Right lobe of liver (tissue), 6 donors: Measurements from ENCODE around the gene OR52N4. TPM values are rescaled to one million over a fixed set of nuclear protein-coding genes. Genes with fewer than 3 reads are reported as not detected.

Experiments
- ATAC-seq, 4 donors: fragments of 200-7000 bp; cut with Tn5 transposase; one replicate each; pipeline ENCODE4 v1.9.1; 2020; ENCODE audit warnings: mild to moderate bottlenecking in 4 of 4, moderate library complexity in 4 of 4
- DNase-seq, 3 donors: peaks; one replicate each; pipeline ENCODE4 v3.0.0-alpha.2; 2020
- H3K27ac ChIP-seq, 3 donors: fragments of 200-600 bp; one replicate each; pipeline ENCODE4 v1.8.0; 2022
- H3K27me3 ChIP-seq, 2 donors: fragments of 200-600 bp; one replicate each; pipeline ENCODE4 v1.8.0; 2022
- H3K36me3 ChIP-seq, 4 donors: fragments of 200-600 bp; sonication (generic) in 1 of 4; one replicate each; pipeline versions ENCODE4 v1.5.1 to v1.8.0; 2017 to 2022; ENCODE audit warnings: control low read depth in 1 of 4
- H3K4me1 ChIP-seq, 4 donors: fragments of 200-600 bp; sonication (generic) in 1 of 4; one replicate each; pipeline versions ENCODE4 v1.5.1 to v1.8.0; 2017 to 2022; ENCODE audit warnings: control low read depth in 1 of 4
- H3K4me3 ChIP-seq, 3 donors: fragments of 200-600 bp; one replicate each; pipeline ENCODE4 v1.8.0; 2022
- H3K9me3 ChIP-seq, 4 donors: fragments of 200-600 bp; sonication (generic) in 1 of 4; one replicate each; pipeline versions ENCODE4 v1.5.1 to v1.8.0; 2017 to 2022; ENCODE audit warnings: control low read depth in 1 of 4
- POLR2A ChIP-seq: fragments of 450-650 bp; IDR thresholded peaks from one replicate; pipeline ENCODE4 v1.6.1; 2017; ENCODE audit warnings: antibody characterized with exemption, mild to moderate bottlenecking
- WGBS: methylation state at CpG from one replicate; pipeline ENCODE4 v1.1.6; 2018; ENCODE audit warnings: low coverage, low lambda C conversion rate; ENCODE audit not compliant: insufficient coverage; ENCODE audit errors: missing lambda C conversion rate; 5-methylcytosine and 5-hydroxymethylcytosine counted together
- intact Hi-C, 2 donors: fragments of 100-400 bp; cut with DNase I; formaldehyde crosslinking; loops; one replicate each; pipeline versions ENCODE4 v1.11.2 to v1.14.1; 2022
- total RNA-seq, 6 experiments: library from RNA; depleted of rRNA in 2 of 6; stranded (reverse); fragments of >200 nt in 2 of 6; fragmentation: NEBNext Ultra II Directional in 3 of 6; extraction: Animal tissue kit (Norgen Biotek cat#: 25700) in 3 of 6; gene quantifications; one replicate each; pipeline versions ENCODE4 v1.1.0 to v1.2.4, GENCODE V29; 2016 to 2023
- TF ChIP-seq, protein P1 (sequence below), 4 donors: fragments of 200-600 bp in 3 of 4; fragments of 450-650 bp in 1 of 4; IDR thresholded peaks; one replicate each; pipeline versions ENCODE4 v1.5.1 to v1.8.0; 2016 to 2022; ENCODE audit warnings: antibody characterized with exemption in 4 of 4, mild to moderate bottlenecking in 2 of 4
- donor health status: DM: no; HTN: yes; CAD: no.
- donor health status: DM: no; HTN: no; CAD: no.
- donor health status: DM: no; HTN: no; CAD: no.
- donor health status: DM: no; HTN: yes; CAD: no.
- donor health status: DM: no; HTN: yes; CAD: no.

OR52N4 gene
- total RNA-seq, 6 experiments from 2014 or later: not detected

GRCh38 chr11:5796541-5796940 is 42.5 kb downstream of the OR52N4 start:
- intact Hi-C loops: no loop called here
- 74% methylated on average over 6 of the region's 6 CpGs for WGBS
- ATAC-seq: no peak

GRCh38 chr11:5803982-5804381 is 49.9 kb downstream of the OR52N4 start:
- DNase-seq (no peak), ATAC-seq (no peak)
- no peaks in the 10 kb centered on the region for H3K9me3 ChIP-seq
- H3K36me3 ChIP-seq: no peaks in the 10 kb centered on the region
- intact Hi-C loops: no loop called here
- peaks cover 0 to 4% (median 0%) of the 10 kb centered on the region in 4 donors for H3K4me1 ChIP-seq
- WGBS: 73% methylated on average over 5 of the region's 5 CpGs
- H3K27ac ChIP-seq: no peak overlapping the region
- H3K4me3 ChIP-seq: no peak overlapping the region
- no peaks in the 10 kb centered on the region for H3K27me3 ChIP-seq
- TF ChIP-seq POLR2A: no peak
- TF ChIP-seq, protein P1, sequence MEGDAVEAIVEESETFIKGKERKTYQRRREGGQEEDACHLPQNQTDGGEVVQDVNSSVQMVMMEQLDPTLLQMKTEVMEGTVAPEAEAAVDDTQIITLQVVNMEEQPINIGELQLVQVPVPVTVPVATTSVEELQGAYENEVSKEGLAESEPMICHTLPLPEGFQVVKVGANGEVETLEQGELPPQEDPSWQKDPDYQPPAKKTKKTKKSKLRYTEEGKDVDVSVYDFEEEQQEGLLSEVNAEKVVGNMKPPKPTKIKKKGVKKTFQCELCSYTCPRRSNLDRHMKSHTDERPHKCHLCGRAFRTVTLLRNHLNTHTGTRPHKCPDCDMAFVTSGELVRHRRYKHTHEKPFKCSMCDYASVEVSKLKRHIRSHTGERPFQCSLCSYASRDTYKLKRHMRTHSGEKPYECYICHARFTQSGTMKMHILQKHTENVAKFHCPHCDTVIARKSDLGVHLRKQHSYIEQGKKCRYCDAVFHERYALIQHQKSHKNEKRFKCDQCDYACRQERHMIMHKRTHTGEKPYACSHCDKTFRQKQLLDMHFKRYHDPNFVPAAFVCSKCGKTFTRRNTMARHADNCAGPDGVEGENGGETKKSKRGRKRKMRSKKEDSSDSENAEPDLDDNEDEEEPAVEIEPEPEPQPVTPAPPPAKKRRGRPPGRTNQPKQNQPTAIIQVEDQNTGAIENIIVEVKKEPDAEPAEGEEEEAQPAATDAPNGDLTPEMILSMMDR (IDR thresholded peaks at IDR 0.05): no peak

More at GRCh38 chr11:5796541-5796940, 42.5 kb downstream of the OR52N4 start:
- H3K27me3 ChIP-seq: no peaks in the 10 kb centered on the region
- TF ChIP-seq, protein P1 (IDR thresholded peaks at IDR 0.05): no peak
- no peak for TF ChIP-seq POLR2A
- H3K4me3 ChIP-seq: no peak overlapping the region
- no peaks in the 10 kb centered on the region for H3K36me3 ChIP-seq
- no peak overlapping the region for H3K27ac ChIP-seq
- no peaks in the 10 kb centered on the region for H3K4me1 ChIP-seq
- H3K9me3 ChIP-seq: no peaks in the 10 kb centered on the region
- no peak for DNase-seq

Other genes starting within 250 kb of the OR52N4 start
- under 1 TPM in 1 of 6 experiments, not detected in 5; 0.12 TPM for gene UBQLN3, start 244.3 kb upstream of the OR52N4 start, total RNA-seq
- under 1 TPM in 4 of 6 experiments, not detected in 2; 0.11 to 0.32 (median 0.21) TPM for gene UBQLNL, start 237.5 kb upstream of the OR52N4 start, total RNA-seq
- under 1 TPM in 1 of 6 experiments, not detected in 5; 0.49 TPM for gene OR52H1, start 205.7 kb upstream of the OR52N4 start, total RNA-seq
- gene OR52B6, start 173.4 kb upstream of the OR52N4 start, total RNA-seq: not detected
- gene TRIM6, start 157.6 kb upstream of the OR52N4 start, total RNA-seq: 1 to 10 TPM in 1 of 6 experiments, under 1 TPM in 5; 0.29 to 2.0 (median 0.65) TPM
- 1 to 10 TPM in 5 of 6 experiments, under 1 TPM in 1; 0.93 to 3.3 (median 2.3) TPM for gene TRIM34, start 129.2 kb upstream of the OR52N4 start, total RNA-seq
- 10 to 100 TPM; 15.3 to 19.2 (median 18.2) TPM for gene TRIM5, start 69.2 kb upstream of the OR52N4 start, total RNA-seq
- 10 to 100 TPM; 10.0 to 29.1 (median 13.8) TPM for gene TRIM22, start 64.5 kb upstream of the OR52N4 start, total RNA-seq
- gene OR56B1, start 17.8 kb upstream of the OR52N4 start, total RNA-seq: under 1 TPM in 1 of 6 experiments, not detected in 5; 0.12 TPM
- gene OR52N5, start 29.1 kb downstream of the OR52N4 start, total RNA-seq: not detected
- gene OR52N1, start 37.0 kb downstream of the OR52N4 start, total RNA-seq: not detected
- not detected for gene OR52N2, start 54.7 kb downstream of the OR52N4 start, total RNA-seq
- gene OR52E6, start 87.7 kb downstream of the OR52N4 start, total RNA-seq: not detected
- not detected for gene OR52E8, start 103.4 kb downstream of the OR52N4 start, total RNA-seq
- not detected for gene OR52E4, start 126.4 kb downstream of the OR52N4 start, total RNA-seq
- gene OR52E5, start 139.0 kb downstream of the OR52N4 start, total RNA-seq: not detected
- not detected for gene OR56A3, start 188.0 kb downstream of the OR52N4 start, total RNA-seq
- gene OR56A5, start 214.3 kb downstream of the OR52N4 start, total RNA-seq: not detected
- not detected for gene OR52L1, start 232.7 kb downstream of the OR52N4 start, total RNA-seq